H9 (cell line): ENCODE results near the gene ABCA12. TPM values are rescaled to one million over a fixed set of nuclear protein-coding genes. Genes with fewer than 3 reads are reported as not detected.

ENCODE experiments used
- DNase-seq: peaks from one replicate; pipeline ENCODE4 v3.0.0-alpha.2; 2017
- H2AFZ ChIP-seq: one replicate; pipeline ENCODE4 v1.6.1; 2013; ENCODE audit warnings: mild to moderate bottlenecking, low read length, control low read depth, moderate library complexity
- H2AK5ac ChIP-seq: 2 replicates; pipeline ENCODE4 v1.6.1; 2013; ENCODE audit warnings: low read length, control low read depth, mixed read lengths; ENCODE audit not compliant: insufficient read length
- H2BK120ac ChIP-seq: one replicate; pipeline ENCODE4 v1.6.1; 2013; ENCODE audit warnings: low read depth, mild to moderate bottlenecking, low read length, control low read depth, inconsistent platforms; ENCODE audit not compliant: poor library complexity, severe bottlenecking
- H2BK12ac ChIP-seq: 2 replicates; pipeline ENCODE4 v1.6.1; 2013; ENCODE audit warnings: low read length, control low read depth, mixed read lengths, low read depth; ENCODE audit not compliant: insufficient read length
- H2BK15ac ChIP-seq: 2 replicates; pipeline ENCODE4 v1.6.1; 2013; ENCODE audit warnings: low read depth, low read length, control low read depth
- H2BK20ac ChIP-seq: one replicate; pipeline ENCODE4 v1.6.1; 2013; ENCODE audit warnings: low read depth, mild to moderate bottlenecking, low read length, control low read depth, inconsistent platforms; ENCODE audit not compliant: poor library complexity, severe bottlenecking
- H2BK5ac ChIP-seq: 2 replicates; pipeline ENCODE4 v1.6.1; 2013; ENCODE audit warnings: low read length, control low read depth, mixed read lengths; ENCODE audit not compliant: insufficient read length
- H3K14ac ChIP-seq: 2 replicates; pipeline ENCODE4 v1.6.1; 2013; ENCODE audit warnings: low read length, control low read depth; ENCODE audit not compliant: insufficient read depth
- H3K18ac ChIP-seq: 2 replicates; pipeline ENCODE4 v1.6.1; 2013; ENCODE audit warnings: low read depth, mild to moderate bottlenecking, mixed read lengths, low read length, control low read depth; ENCODE audit not compliant: insufficient read length
- H3K23ac ChIP-seq: 2 replicates; pipeline ENCODE4 v1.6.1; 2013; ENCODE audit warnings: low read length, control low read depth, mixed read lengths, low read depth; ENCODE audit not compliant: insufficient read length
- H3K23me2 ChIP-seq: 2 replicates; pipeline ENCODE4 v1.6.1; 2013; ENCODE audit warnings: low read depth, mild to moderate bottlenecking, mixed read lengths, low read length, control low read depth; ENCODE audit not compliant: insufficient read length, poor library complexity, severe bottlenecking
- H3K27ac ChIP-seq: 2 replicates; pipeline ENCODE4 v1.5.1; 2013; ENCODE audit warnings: low read length, control low read depth, mixed read lengths, low read depth; ENCODE audit not compliant: insufficient read length
- H3K27me3 ChIP-seq: 2 replicates; pipeline ENCODE4 v1.6.1; 2013; ENCODE audit warnings: low read length, control low read depth, inconsistent platforms; ENCODE audit not compliant: insufficient read depth
- H3K4ac ChIP-seq: 2 replicates; pipeline ENCODE4 v1.6.1; 2013; ENCODE audit warnings: low read depth, mild to moderate bottlenecking, control low read depth, inconsistent platforms, low read length, moderate library complexity
- H3K4me1 ChIP-seq: 2 replicates; pipeline ENCODE4 v1.6.1; 2013; ENCODE audit warnings: low read length, control low read depth, inconsistent platforms; ENCODE audit not compliant: insufficient read depth
- H3K4me2 ChIP-seq: 2 replicates; pipeline ENCODE4 v1.6.1; 2013; ENCODE audit warnings: low read length, control low read depth, mixed read lengths; ENCODE audit not compliant: insufficient read length, insufficient read depth
- H3K56ac ChIP-seq: 2 replicates; pipeline ENCODE4 v1.6.1; 2013; ENCODE audit warnings: low read depth, mild to moderate bottlenecking, mixed read lengths, low read length, control low read depth; ENCODE audit not compliant: insufficient read length
- H3K79me1 ChIP-seq: 2 replicates; pipeline ENCODE4 v1.6.1; 2013; ENCODE audit warnings: low read depth, mild to moderate bottlenecking, moderate library complexity, low read length, control low read depth, inconsistent platforms; ENCODE audit not compliant: insufficient read depth, poor library complexity, severe bottlenecking
- H3K79me2 ChIP-seq: 2 replicates; pipeline ENCODE4 v1.6.1; 2013; ENCODE audit warnings: low read length, control low read depth, inconsistent platforms; ENCODE audit not compliant: insufficient read depth
- H3K9ac ChIP-seq: 2 replicates; pipeline ENCODE4 v1.6.1; 2013; ENCODE audit warnings: low read length, control low read depth, mixed read lengths; ENCODE audit not compliant: insufficient read length; ENCODE audit errors: extremely low read depth
- H3K9me3 ChIP-seq: one replicate; pipeline ENCODE4 v1.6.1; 2013; ENCODE audit warnings: low read depth, low read length, inconsistent platforms; ENCODE audit not compliant: control insufficient read depth
- H3T11ph ChIP-seq: one replicate; pipeline ENCODE4 v1.6.1; 2013; ENCODE audit warnings: mild to moderate bottlenecking, low read length, control low read depth, inconsistent platforms
- H4K20me1 ChIP-seq: one replicate; pipeline ENCODE4 v1.6.1; 2013; ENCODE audit not compliant: control insufficient read depth, insufficient read length, insufficient read depth
- H4K5ac ChIP-seq: 2 replicates; pipeline ENCODE4 v1.6.1; 2013; ENCODE audit warnings: low read depth, mild to moderate bottlenecking, mixed read lengths, low read length, control low read depth; ENCODE audit not compliant: insufficient read length
- H4K8ac ChIP-seq: replicated peaks from 2 replicates; pipeline ENCODE4 v1.6.1; 2013; ENCODE audit warnings: low read length, control low read depth, mixed read lengths, low read depth; ENCODE audit not compliant: insufficient read length
- H4K91ac ChIP-seq: 2 replicates; pipeline ENCODE4 v1.6.1; 2013; ENCODE audit warnings: low read depth, mild to moderate bottlenecking, moderate library complexity, mixed read lengths, low read length, control low read depth; ENCODE audit not compliant: insufficient read length
- H3K27ac Mint-ChIP-seq, 3 experiments: 2 replicates in 2 of 3; 3 replicates in 1 of 3; pipeline ENCODE4 v1.8.0; 2020 to 2021; ENCODE audit warnings: mixed read lengths in 3 of 3, mild to moderate bottlenecking in 1 of 3, moderate library complexity in 1 of 3
- H3K27me3 Mint-ChIP-seq: 2 replicates; pipeline ENCODE4 v1.8.0; 2021; ENCODE audit warnings: low read depth, mild to moderate bottlenecking, moderate library complexity, mixed read lengths
- H3K36me3 Mint-ChIP-seq, 3 experiments: 2 replicates in 2 of 3; 3 replicates in 1 of 3; pipeline ENCODE4 v1.8.0; 2020 to 2021; ENCODE audit warnings: low read depth in 3 of 3, mixed read lengths in 3 of 3; ENCODE audit not compliant: insufficient read depth in 1 of 3
- H3K4me1 Mint-ChIP-seq, 2 experiments: 2 replicates each; pipeline ENCODE4 v1.8.0; 2020; ENCODE audit warnings: mixed read lengths in 2 of 2
- H3K4me3 Mint-ChIP-seq, 2 experiments: 2 replicates in 1 of 2; 3 replicates in 1 of 2; pipeline ENCODE4 v1.8.0; 2020 to 2021; ENCODE audit warnings: mild to moderate bottlenecking in 2 of 2, mixed read lengths in 2 of 2, moderate library complexity in 1 of 2
- H3K9me3 Mint-ChIP-seq, 2 experiments: 2 replicates in 1 of 2; 3 replicates in 1 of 2; pipeline ENCODE4 v1.8.0; 2020; ENCODE audit warnings: mild to moderate bottlenecking in 2 of 2, mixed read lengths in 2 of 2, moderate library complexity in 1 of 2
- WGBS: extraction: QIAGEN DNeasy Blood & Tissue Kit; methylation state at CpG from one replicate; pipeline ENCODE4 v1.1.7; 2013; ENCODE audit warnings: missing lambda C conversion rate, low lambda C conversion rate, mixed read lengths; ENCODE audit not compliant: insufficient read length; ENCODE audit errors: extremely low coverage; 5-methylcytosine and 5-hydroxymethylcytosine counted together
- total RNA-seq: library from RNA; stranded (reverse); gene quantifications from 2 replicates; pipeline ENCODE4 v1.2.1, GENCODE V29; 2021
- TF ChIP-seq, protein P1 (sequence below): fragments of 200-600 bp; sonication (generic); conservative IDR thresholded peaks from 3 replicates; pipeline ENCODE4 v1.8.0; 2021; ENCODE audit warnings: antibody characterized with exemption, mild to moderate bottlenecking

Gene ABCA12
- total RNA-seq, 1 experiment from 2014 or later: not detected

GRCh38 chr2:215156453-215156852 lies 18.0 kb upstream of the ABCA12 start:
- no peak overlapping the region for H2BK20ac ChIP-seq
- H3K9ac ChIP-seq: no peak overlapping the region
- no peak overlapping the region for H2BK12ac ChIP-seq
- H3K27me3 Mint-ChIP-seq: peaks cover 2% of the 10 kb centered on the region; the same call in 1 of the 2 replicates
- H3K56ac ChIP-seq: no peak overlapping the region
- no peak for DNase-seq
- H2AFZ ChIP-seq: no peak overlapping the region
- no peak overlapping the region for H3K23ac ChIP-seq
- H4K20me1 ChIP-seq: no peaks in the 10 kb centered on the region
- no peak overlapping the region for H2BK5ac ChIP-seq
- H3T11ph ChIP-seq: no peak overlapping the region
- H3K4me3 Mint-ChIP-seq: no peak overlapping the region
- TF ChIP-seq, protein P1, sequence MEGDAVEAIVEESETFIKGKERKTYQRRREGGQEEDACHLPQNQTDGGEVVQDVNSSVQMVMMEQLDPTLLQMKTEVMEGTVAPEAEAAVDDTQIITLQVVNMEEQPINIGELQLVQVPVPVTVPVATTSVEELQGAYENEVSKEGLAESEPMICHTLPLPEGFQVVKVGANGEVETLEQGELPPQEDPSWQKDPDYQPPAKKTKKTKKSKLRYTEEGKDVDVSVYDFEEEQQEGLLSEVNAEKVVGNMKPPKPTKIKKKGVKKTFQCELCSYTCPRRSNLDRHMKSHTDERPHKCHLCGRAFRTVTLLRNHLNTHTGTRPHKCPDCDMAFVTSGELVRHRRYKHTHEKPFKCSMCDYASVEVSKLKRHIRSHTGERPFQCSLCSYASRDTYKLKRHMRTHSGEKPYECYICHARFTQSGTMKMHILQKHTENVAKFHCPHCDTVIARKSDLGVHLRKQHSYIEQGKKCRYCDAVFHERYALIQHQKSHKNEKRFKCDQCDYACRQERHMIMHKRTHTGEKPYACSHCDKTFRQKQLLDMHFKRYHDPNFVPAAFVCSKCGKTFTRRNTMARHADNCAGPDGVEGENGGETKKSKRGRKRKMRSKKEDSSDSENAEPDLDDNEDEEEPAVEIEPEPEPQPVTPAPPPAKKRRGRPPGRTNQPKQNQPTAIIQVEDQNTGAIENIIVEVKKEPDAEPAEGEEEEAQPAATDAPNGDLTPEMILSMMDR: no peak
- no peak overlapping the region for H4K91ac ChIP-seq
- no peaks in the 10 kb centered on the region for H3K23me2 ChIP-seq
- peaks cover 1 to 7% of the 10 kb centered on the region in 2 experiments; a peak in 1 of 5 replicates for H3K9me3 Mint-ChIP-seq
- H3K27me3 ChIP-seq: no peaks in the 10 kb centered on the region
- H2AK5ac ChIP-seq: no peak overlapping the region
- WGBS: no CpG with 5 or more reads among the region's 2 CpGs
- H3K18ac ChIP-seq: no peak overlapping the region
- H3K79me2 ChIP-seq: no peaks in the 10 kb centered on the region
- H4K5ac ChIP-seq: no peak overlapping the region
- H3K4me2 ChIP-seq: no peak overlapping the region
- H2BK120ac ChIP-seq: no peak overlapping the region
- H2BK15ac ChIP-seq: no peak overlapping the region
- H3K14ac ChIP-seq: no peak overlapping the region
- peaks cover 0 to under 1% (median 0%) of the 10 kb centered on the region in 3 experiments; a peak in 1 of 7 replicates for H3K36me3 Mint-ChIP-seq
- H3K4me1 Mint-ChIP-seq: no peaks in the 10 kb centered on the region
- no peak overlapping the region for H4K8ac ChIP-seq
- no peak overlapping the region for H3K27ac Mint-ChIP-seq
- no peaks in the 10 kb centered on the region for H3K9me3 ChIP-seq
- no peaks in the 10 kb centered on the region for H3K4me1 ChIP-seq
- no peak overlapping the region for H3K4ac ChIP-seq
- H3K27ac ChIP-seq: no peak overlapping the region
- H3K79me1 ChIP-seq: no peaks in the 10 kb centered on the region
